ENCODE data around the gene HTD2.

DNA sequence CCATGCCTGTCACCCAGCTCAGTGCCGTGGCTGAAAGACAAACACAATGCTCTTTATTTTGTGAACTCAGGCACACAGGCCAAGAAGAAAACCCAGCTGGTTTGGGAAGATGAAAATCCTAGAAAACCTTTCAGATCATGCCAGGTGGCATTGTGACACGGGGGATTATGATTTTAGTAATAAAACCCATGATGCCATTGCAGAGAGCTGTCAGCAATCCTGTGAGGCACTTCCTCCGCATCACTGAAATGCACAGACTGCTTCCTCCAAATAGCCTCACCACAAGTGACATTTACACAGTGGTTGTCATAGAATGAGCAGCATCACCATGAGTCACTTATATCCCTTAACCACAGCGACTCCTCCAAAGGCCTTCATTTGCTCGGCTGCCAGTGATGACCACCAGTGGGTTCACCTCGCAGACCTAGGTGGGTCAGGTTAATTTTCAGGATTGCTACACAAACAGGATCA is 46.0 kb upstream of the HTD2 start:
- TF ChIP-seq, protein P1, sequence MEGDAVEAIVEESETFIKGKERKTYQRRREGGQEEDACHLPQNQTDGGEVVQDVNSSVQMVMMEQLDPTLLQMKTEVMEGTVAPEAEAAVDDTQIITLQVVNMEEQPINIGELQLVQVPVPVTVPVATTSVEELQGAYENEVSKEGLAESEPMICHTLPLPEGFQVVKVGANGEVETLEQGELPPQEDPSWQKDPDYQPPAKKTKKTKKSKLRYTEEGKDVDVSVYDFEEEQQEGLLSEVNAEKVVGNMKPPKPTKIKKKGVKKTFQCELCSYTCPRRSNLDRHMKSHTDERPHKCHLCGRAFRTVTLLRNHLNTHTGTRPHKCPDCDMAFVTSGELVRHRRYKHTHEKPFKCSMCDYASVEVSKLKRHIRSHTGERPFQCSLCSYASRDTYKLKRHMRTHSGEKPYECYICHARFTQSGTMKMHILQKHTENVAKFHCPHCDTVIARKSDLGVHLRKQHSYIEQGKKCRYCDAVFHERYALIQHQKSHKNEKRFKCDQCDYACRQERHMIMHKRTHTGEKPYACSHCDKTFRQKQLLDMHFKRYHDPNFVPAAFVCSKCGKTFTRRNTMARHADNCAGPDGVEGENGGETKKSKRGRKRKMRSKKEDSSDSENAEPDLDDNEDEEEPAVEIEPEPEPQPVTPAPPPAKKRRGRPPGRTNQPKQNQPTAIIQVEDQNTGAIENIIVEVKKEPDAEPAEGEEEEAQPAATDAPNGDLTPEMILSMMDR (IDR thresholded peaks at IDR 0.05), result no peak
- TF ChIP-seq POLR2A (IDR thresholded peaks at IDR 0.05), result no peak
